Mesenchymal stem cell (in vitro differentiated cells and primary cell): ENCODE results near the gene CBL.

ENCODE experiments used
- DNase-seq: peaks from one replicate; pipeline ENCODE4 v3.0.0-alpha.2; 2013
- H2AFZ ChIP-seq: one replicate; pipeline ENCODE4 v1.6.1; 2013; ENCODE audit warnings: low read depth, mild to moderate bottlenecking, control low read depth, inconsistent platforms, low read length, moderate library complexity
- H2AK5ac ChIP-seq: 2 replicates; pipeline ENCODE4 v1.6.1; 2013; ENCODE audit warnings: low read length, moderate library complexity, mild to moderate bottlenecking, inconsistent platforms; ENCODE audit not compliant: severe bottlenecking
- H2BK120ac ChIP-seq: one replicate; pipeline ENCODE4 v1.6.1; 2013; ENCODE audit warnings: low read depth, mild to moderate bottlenecking, inconsistent platforms, low read length, moderate library complexity
- H2BK12ac ChIP-seq, 2 experiments: one replicate each; pipeline ENCODE4 v1.6.1; 2013; ENCODE audit warnings: inconsistent platforms in 2 of 2, low read length in 2 of 2, mild to moderate bottlenecking in 2 of 2, moderate library complexity in 2 of 2, control low read depth in 1 of 2
- H2BK15ac ChIP-seq: one replicate; pipeline ENCODE4 v1.6.1; 2013; ENCODE audit warnings: mild to moderate bottlenecking, low read depth, inconsistent platforms; ENCODE audit not compliant: poor library complexity, severe bottlenecking
- H2BK5ac ChIP-seq: 2 replicates; pipeline ENCODE4 v1.6.1; 2013; ENCODE audit warnings: low read depth, mild to moderate bottlenecking, low read length, control low read depth, inconsistent platforms; ENCODE audit not compliant: poor library complexity, severe bottlenecking
- H3K14ac ChIP-seq, 2 experiments: one replicate each; pipeline ENCODE4 v1.6.1; 2013; ENCODE audit warnings: inconsistent platforms in 2 of 2, low read length in 2 of 2, control low read depth in 1 of 2, mild to moderate bottlenecking in 1 of 2, moderate library complexity in 1 of 2
- H3K18ac ChIP-seq, 2 experiments: one replicate each; pipeline ENCODE4 v1.6.1; 2013; ENCODE audit warnings: inconsistent platforms in 2 of 2, low read length in 2 of 2, control low read depth in 1 of 2, low read depth in 1 of 2, mild to moderate bottlenecking in 1 of 2
- H3K23ac ChIP-seq, 2 experiments: one replicate each; pipeline ENCODE4 v1.6.1; 2013; ENCODE audit warnings: inconsistent platforms in 2 of 2, low read length in 2 of 2, mild to moderate bottlenecking in 2 of 2, moderate library complexity in 2 of 2, control low read depth in 1 of 2
- H3K27ac ChIP-seq: 2 replicates; pipeline ENCODE4 v1.5.1; 2013; ENCODE audit warnings: mild to moderate bottlenecking, moderate library complexity, low read length, control low read depth, inconsistent platforms; ENCODE audit not compliant: poor library complexity, severe bottlenecking
- H3K27me3 ChIP-seq, 2 experiments: 2 replicates each; pipeline versions ENCODE4 v1.6.1 to v1.7.0; 2013; ENCODE audit warnings: low read length in 2 of 2, mild to moderate bottlenecking in 2 of 2, moderate library complexity in 2 of 2, control low read depth in 1 of 2, inconsistent platforms in 1 of 2; ENCODE audit not compliant: control insufficient read depth in 1 of 2, insufficient read depth in 1 of 2
- H3K36me3 ChIP-seq, 2 experiments: 2 replicates each; pipeline versions ENCODE4 v1.6.1 to v1.7.0; 2013; ENCODE audit warnings: low read length in 2 of 2, control low read depth in 1 of 2, inconsistent platforms in 1 of 2, low read depth in 1 of 2, mild to moderate bottlenecking in 1 of 2; ENCODE audit not compliant: insufficient read depth in 2 of 2, control insufficient read depth in 1 of 2
- H3K4ac ChIP-seq, 2 experiments: one replicate each; pipeline ENCODE4 v1.6.1; 2013; ENCODE audit warnings: inconsistent platforms in 2 of 2, low read length in 2 of 2, mild to moderate bottlenecking in 2 of 2, moderate library complexity in 2 of 2, control low read depth in 1 of 2, low read depth in 1 of 2
- H3K4me1 ChIP-seq: 2 replicates; pipeline ENCODE4 v1.6.1; 2013; ENCODE audit warnings: low read depth, low read length, control low read depth; ENCODE audit not compliant: control insufficient read depth, insufficient read depth
- H3K4me2 ChIP-seq: 2 replicates; pipeline ENCODE4 v1.6.1; 2013; ENCODE audit warnings: low read length, mild to moderate bottlenecking, inconsistent platforms; ENCODE audit not compliant: poor library complexity, severe bottlenecking
- H3K4me3 ChIP-seq, 2 experiments: 2 replicates each; pipeline versions ENCODE4 v1.5.1 to v1.7.0; 2013; ENCODE audit warnings: low read length in 2 of 2, mild to moderate bottlenecking in 2 of 2, control low read depth in 1 of 2, low read depth in 1 of 2; ENCODE audit not compliant: insufficient read depth in 1 of 2
- H3K79me1 ChIP-seq: replicated peaks from 2 replicates; pipeline ENCODE4 v1.6.1; 2013; ENCODE audit warnings: mild to moderate bottlenecking, control low read depth, low read length, inconsistent platforms; ENCODE audit not compliant: poor library complexity, severe bottlenecking
- H3K9ac ChIP-seq: 2 replicates; pipeline ENCODE4 v1.7.0; 2013; ENCODE audit warnings: mild to moderate bottlenecking, low read length, moderate library complexity
- H3K9me3 ChIP-seq: 2 replicates; pipeline ENCODE4 v1.7.0; 2013; ENCODE audit warnings: mild to moderate bottlenecking, low read length; ENCODE audit not compliant: control insufficient read depth
- H4K8ac ChIP-seq: one replicate; pipeline ENCODE4 v1.6.1; 2013; ENCODE audit warnings: inconsistent platforms, mild to moderate bottlenecking, low read length, moderate library complexity
- H4K91ac ChIP-seq: one replicate; pipeline ENCODE4 v1.6.1; 2013; ENCODE audit warnings: mild to moderate bottlenecking, low read length, inconsistent platforms
- WGBS: methylation state at CpG from one replicate; pipeline ENCODE4 v1.1.7; 2013; ENCODE audit warnings: mixed read lengths; 5-methylcytosine and 5-hydroxymethylcytosine counted together

The CBL gene

DNA sequence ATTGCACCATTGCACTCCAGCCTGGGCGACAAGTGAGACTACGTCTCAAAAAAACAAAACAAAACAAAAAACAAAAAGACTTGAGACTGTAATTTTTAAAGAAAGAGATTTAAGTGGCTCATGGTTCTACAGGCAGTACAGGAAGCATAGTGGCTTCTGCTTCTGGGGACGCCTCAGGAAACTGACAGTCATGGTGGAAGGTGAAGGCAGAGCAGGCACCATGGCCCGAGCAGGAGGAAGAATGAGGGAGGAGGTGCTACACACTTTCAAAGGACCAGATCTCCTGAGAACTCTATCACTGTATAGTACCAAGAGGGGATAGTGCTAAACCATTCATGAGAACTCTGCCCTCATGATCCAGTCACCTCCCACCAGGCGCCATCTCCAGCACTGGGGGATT, 52.0 kb downstream of the CBL start:
- Histone ChIP-seq H2BK120ac (no peak overlapping the region), H4K91ac (no peak overlapping the region), H3K36me3 (peaks cover 6% of the 10 kb centered on the region in 2 experiments), H3K9ac (no peak overlapping the region), H3K4me2 (no peak overlapping the region), H3K9me3 (no peaks in the 10 kb centered on the region), H4K8ac (no peak overlapping the region), H3K4me3 (no peak overlapping the region), H3K4ac (no peak overlapping the region), H3K23ac (no peak overlapping the region), H2AK5ac (no peak overlapping the region), H3K79me1 (peaks cover 12% of the 10 kb centered on the region), H3K27me3 (no peaks in the 10 kb centered on the region), H2BK12ac (no peak overlapping the region), H3K14ac (no peak overlapping the region), H3K27ac (no peak overlapping the region), H2BK15ac (no peak overlapping the region), H3K18ac (no peak overlapping the region), H2AFZ (no peak overlapping the region), H3K4me1 (no peaks in the 10 kb centered on the region), H2BK5ac (no peak overlapping the region)
- WGBS, result 50% methylated on average over 2 of the region's 5 CpGs
- DNase-seq, result no peak

DNA sequence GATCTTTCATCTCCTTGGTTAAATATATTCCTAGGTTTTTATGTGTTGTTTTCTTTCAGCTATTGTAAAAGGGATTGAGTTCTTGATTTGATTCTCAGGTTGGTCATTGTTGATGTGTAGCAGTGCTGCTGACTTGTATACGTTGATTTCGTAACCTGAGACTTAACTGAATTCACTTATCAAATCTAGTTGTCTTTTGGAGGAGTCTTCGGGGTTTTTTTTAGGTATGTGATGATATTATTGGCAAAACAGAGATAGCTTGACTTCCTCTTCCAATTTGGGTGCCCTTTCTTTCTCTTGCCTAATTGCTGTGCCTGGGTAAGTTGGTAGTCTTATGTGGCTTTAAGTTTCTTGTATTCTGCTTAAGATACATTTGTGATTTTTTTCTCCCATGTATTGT, 52.8 kb downstream of the CBL start:
- H3K18ac ChIP-seq, result no peak overlapping the region
- H2AK5ac ChIP-seq, result no peak overlapping the region
- no peak overlapping the region for H2BK15ac ChIP-seq
- H3K23ac ChIP-seq, result no peak overlapping the region
- H2BK120ac ChIP-seq, result no peak overlapping the region
- H3K4ac ChIP-seq, result no peak overlapping the region
- no peak overlapping the region for H3K4me3 ChIP-seq
- H3K4me2 ChIP-seq, result no peak overlapping the region
- WGBS, result 96% methylated on average over 3 of the region's 3 CpGs
- H3K36me3 ChIP-seq, result peaks cover 6% of the 10 kb centered on the region in 2 experiments
- H2AFZ ChIP-seq, result no peak overlapping the region
- H3K9me3 ChIP-seq, result no peaks in the 10 kb centered on the region
- H3K4me1 ChIP-seq, result no peaks in the 10 kb centered on the region
- H2BK5ac ChIP-seq, result no peak overlapping the region
- H2BK12ac ChIP-seq, result no peak overlapping the region
- no peak overlapping the region for H3K14ac ChIP-seq
- H4K91ac ChIP-seq, result no peak overlapping the region
- DNase-seq, result peak; percentile 1
- no peak overlapping the region for H3K9ac ChIP-seq
- H4K8ac ChIP-seq, result no peak overlapping the region
- no peaks in the 10 kb centered on the region for H3K27me3 ChIP-seq
- H3K79me1 ChIP-seq, result peaks cover 10% of the 10 kb centered on the region
- H3K27ac ChIP-seq, result no peak overlapping the region

DNA sequence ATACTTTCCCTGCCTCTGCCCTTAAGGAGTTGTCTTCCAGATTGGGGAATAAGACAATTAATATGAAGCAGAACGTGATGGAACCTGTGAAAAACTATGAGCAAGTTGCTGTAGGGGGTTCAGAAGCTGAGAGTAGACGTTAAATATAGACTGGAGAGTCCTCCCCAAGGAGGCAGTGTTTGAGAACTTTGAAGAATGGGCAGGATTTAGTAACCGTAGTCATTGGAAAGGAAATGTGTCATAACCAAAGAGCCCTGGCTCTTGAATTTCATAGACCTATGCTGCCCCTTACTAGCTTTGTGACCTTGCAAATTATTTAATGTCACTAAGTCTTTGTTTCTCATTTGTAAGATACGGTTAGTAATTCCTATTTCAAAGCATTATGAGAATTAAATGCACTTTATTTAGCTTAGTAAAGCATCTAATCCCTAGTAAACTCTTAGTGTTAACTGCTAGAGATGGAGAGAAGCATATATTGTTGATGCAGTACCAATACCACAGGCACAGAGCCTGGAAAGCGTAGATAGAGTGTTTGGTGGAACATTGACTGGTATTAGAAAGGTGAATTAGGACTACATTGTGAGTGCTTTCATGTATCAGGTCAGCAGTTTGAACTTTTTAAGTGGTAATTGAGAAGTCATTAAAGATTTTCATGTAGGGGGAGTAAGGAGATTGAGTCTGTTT, 56.7 kb downstream of the CBL start:
- H3K9me3 ChIP-seq, result no peaks in the 10 kb centered on the region
- no peak overlapping the region for H4K8ac ChIP-seq
- no peak overlapping the region for H2AFZ ChIP-seq
- no peak overlapping the region for H2BK120ac ChIP-seq
- no peak overlapping the region for H2BK15ac ChIP-seq
- H3K14ac ChIP-seq, result no peak overlapping the region
- peaks cover 3% of the 10 kb centered on the region for H3K4me1 ChIP-seq
- peak overlapping the region; percentile 52 for H3K27ac ChIP-seq
- no peak overlapping the region for H3K4me2 ChIP-seq
- no peak overlapping the region for H3K23ac ChIP-seq
- H3K9ac ChIP-seq, result no peak overlapping the region
- no peak overlapping the region for H3K18ac ChIP-seq
- 27% methylated on average over 4 of the region's 5 CpGs for whole genome bisulfite sequencing
- no peak overlapping the region for H4K91ac ChIP-seq
- peaks cover 19% of the 10 kb centered on the region for H3K79me1 ChIP-seq
- no peaks in the 10 kb centered on the region for H3K27me3 ChIP-seq
- H3K36me3 ChIP-seq, result no peaks in the 10 kb centered on the region
- no peak overlapping the region for H2AK5ac ChIP-seq
- H2BK12ac ChIP-seq, result no peak overlapping the region
- H2BK5ac ChIP-seq, result no peak overlapping the region
- DNase-seq, result peak; percentile 74
- peak overlapping the region in 1 of 2 experiments; percentile 2 for H3K4me3 ChIP-seq
- no peak overlapping the region for H3K4ac ChIP-seq

DNA sequence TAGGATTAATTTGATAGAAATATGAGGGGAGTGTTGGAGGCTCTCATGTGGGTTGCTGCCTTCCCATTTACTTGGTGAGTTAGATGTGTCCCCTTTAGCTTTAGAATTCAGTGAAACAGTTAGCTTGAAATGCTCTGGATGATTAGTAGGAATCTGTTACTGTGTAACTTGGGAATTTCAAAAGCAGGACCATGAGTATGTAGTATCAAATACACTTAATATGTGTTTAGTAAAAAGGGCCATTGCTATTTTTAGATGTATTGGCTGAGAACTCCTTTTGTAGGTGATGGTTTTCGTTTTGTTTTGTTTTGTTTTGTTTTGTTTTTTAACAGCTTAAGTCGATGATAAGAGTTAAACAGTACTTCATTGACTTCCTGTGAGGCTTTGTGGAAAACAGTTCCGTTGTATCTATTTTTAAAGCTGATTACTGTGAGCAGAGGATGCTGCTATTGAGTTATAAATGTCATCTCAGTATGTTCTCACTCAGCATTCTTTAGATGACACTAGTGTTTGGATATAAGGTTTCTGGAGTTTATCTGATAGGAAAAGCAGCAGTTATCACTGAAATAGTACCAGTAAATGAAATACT, 57.3 kb downstream of the CBL start:
- Histone ChIP-seq H2AFZ (no peak overlapping the region), H2AK5ac (no peak overlapping the region), H2BK5ac (no peak overlapping the region), H3K9me3 (no peaks in the 10 kb centered on the region), H3K79me1 (peaks cover 16% of the 10 kb centered on the region), H3K14ac (no peak overlapping the region), H3K27me3 (no peaks in the 10 kb centered on the region), H3K27ac (peak overlapping the region; percentile 52), H3K4me1 (peaks cover 3% of the 10 kb centered on the region), H3K4me3 (no peak overlapping the region), H3K9ac (no peak overlapping the region), H2BK15ac (no peak overlapping the region), H4K8ac (no peak overlapping the region), H3K36me3 (no peaks in the 10 kb centered on the region), H2BK12ac (no peak overlapping the region), H4K91ac (no peak overlapping the region), H3K4ac (no peak overlapping the region), H3K4me2 (no peak overlapping the region), H2BK120ac (no peak overlapping the region), H3K18ac (no peak overlapping the region), H3K23ac (no peak overlapping the region)
- WGBS, result 4% methylated on average over 3 of the region's 3 CpGs
- DNase-seq, result peak; percentile 61
